Measurements from ENCODE around the gene SMAGP. TPM values are rescaled to one million over a fixed set of nuclear protein-coding genes. Genes with fewer than 3 reads are reported as not detected.

The SMAGP gene
- total and polyA plus RNA-seq, 12 donors, result 2.0 to 7.3 (median 3.7) TPM

DNA sequence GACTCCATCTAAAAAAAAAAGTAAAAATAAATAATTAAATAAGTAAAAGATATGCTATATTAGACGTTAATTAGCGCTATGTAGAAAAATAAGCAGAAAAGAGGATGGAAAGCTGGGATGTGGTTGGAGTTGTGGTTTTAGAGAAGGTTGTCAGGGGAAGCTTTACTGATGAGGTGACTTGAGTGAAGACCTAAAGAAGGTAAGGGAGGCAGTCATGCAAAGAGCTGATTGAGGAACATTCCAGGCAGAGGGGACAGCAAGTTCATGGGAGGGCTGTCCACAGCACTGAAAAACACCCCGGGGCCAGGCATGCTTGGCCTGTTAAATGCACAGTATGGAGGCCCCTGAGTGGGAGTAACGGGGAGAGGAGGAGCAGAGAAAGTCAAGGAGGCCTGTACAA lies 15.7 kb downstream of the SMAGP start:
- H3K27me3 ChIP-seq, result no peaks in the 10 kb centered on the region
- TF ChIP-seq, protein P1, sequence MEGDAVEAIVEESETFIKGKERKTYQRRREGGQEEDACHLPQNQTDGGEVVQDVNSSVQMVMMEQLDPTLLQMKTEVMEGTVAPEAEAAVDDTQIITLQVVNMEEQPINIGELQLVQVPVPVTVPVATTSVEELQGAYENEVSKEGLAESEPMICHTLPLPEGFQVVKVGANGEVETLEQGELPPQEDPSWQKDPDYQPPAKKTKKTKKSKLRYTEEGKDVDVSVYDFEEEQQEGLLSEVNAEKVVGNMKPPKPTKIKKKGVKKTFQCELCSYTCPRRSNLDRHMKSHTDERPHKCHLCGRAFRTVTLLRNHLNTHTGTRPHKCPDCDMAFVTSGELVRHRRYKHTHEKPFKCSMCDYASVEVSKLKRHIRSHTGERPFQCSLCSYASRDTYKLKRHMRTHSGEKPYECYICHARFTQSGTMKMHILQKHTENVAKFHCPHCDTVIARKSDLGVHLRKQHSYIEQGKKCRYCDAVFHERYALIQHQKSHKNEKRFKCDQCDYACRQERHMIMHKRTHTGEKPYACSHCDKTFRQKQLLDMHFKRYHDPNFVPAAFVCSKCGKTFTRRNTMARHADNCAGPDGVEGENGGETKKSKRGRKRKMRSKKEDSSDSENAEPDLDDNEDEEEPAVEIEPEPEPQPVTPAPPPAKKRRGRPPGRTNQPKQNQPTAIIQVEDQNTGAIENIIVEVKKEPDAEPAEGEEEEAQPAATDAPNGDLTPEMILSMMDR (IDR thresholded peaks at IDR 0.05), result no peak
- WGBS, 2 donors, result 86 to 90% methylated on average over 4 of the region's 4 CpGs

DNA sequence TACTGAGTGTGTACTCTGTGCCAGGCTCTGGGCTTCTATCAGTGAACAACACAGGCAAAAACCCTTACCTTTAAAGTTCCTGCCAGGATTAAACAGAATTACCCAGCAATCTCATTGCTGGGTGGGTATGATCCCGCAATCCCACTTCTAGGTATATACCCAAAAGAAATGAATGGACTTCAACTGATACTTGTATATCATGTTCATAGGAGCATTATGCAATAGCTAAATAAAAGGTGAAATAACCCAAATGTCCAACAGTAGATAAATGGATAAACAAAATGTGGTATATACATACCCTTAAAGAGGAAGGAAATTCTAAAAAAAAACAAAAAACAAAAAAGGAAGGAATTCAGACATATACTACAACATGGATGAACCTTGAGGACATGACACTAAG lies 16.9 kb downstream of the SMAGP start:
- Histone ChIP-seq H3K9me3 (no peaks in the 10 kb centered on the region), H3K4me1 (peaks cover 0 to 9% (median 0%) of the 10 kb centered on the region in 9 donors), H3K27me3 (no peaks in the 10 kb centered on the region), H3K4me3 (no peak overlapping the region), H3K27ac (no peak overlapping the region), H3K36me3 (peaks cover 0 to 9% (median 0%) of the 10 kb centered on the region in 9 donors)
- 96 to 97% methylated on average over 1 of the region's 1 CpG for WGBS, 2 donors
- no peak for DNase-seq
- TF ChIP-seq, protein P1 (IDR thresholded peaks at IDR 0.05), result no peak
- intact Hi-C loops (cut with DNase I), result no loop called here
- no peak for ATAC-seq

More for the DNA sequence above, 15.7 kb downstream of the SMAGP start:
- ATAC-seq (no peak), DNase-seq (no peak)
- no peak overlapping the region for H3K4me3 ChIP-seq
- intact Hi-C loops (cut with DNase I), result no loop called here
- H3K27ac ChIP-seq, result no peak overlapping the region
- H3K9me3 ChIP-seq, result no peaks in the 10 kb centered on the region
- H3K36me3 ChIP-seq, result peaks cover 0 to 9% (median 0%) of the 10 kb centered on the region in 9 donors
- H3K4me1 ChIP-seq, result peaks cover 0 to 9% (median 0%) of the 10 kb centered on the region in 9 donors

GRCh38 chr12:51247523-51248206 lies 22.6 kb downstream of the SMAGP start:
- no peaks in the 10 kb centered on the region for H3K27me3 ChIP-seq
- ATAC-seq (peak in 4 of 8 donors; percentile 8 to 34 (median 19)), DNase-seq (no peak)
- no peaks in the 10 kb centered on the region for H3K9me3 ChIP-seq
- H3K27ac ChIP-seq, result peak overlapping the region in 2 of 10 donors; percentile 0 to 86
- peaks cover 0 to 46% (median 17%) of the 10 kb centered on the region in 9 donors for H3K36me3 ChIP-seq
- intact Hi-C loops (cut with DNase I), result loop anchor here in 3 of 10 donors (10.0 kb wide), 1 partner anchor 203 kb away; the partner anchor contains the start of gene LETMD1 (in 3 of the 3)
- WGBS, 2 donors, result 70 to 71% methylated on average over 14 of the region's 14 CpGs
- peaks cover 0 to 52% (median 26%) of the 10 kb centered on the region in 9 donors for H3K4me1 ChIP-seq
- H3K4me3 ChIP-seq, result no peak overlapping the region
- TF ChIP-seq, protein P1 (IDR thresholded peaks at IDR 0.05), result no peak

DNA sequence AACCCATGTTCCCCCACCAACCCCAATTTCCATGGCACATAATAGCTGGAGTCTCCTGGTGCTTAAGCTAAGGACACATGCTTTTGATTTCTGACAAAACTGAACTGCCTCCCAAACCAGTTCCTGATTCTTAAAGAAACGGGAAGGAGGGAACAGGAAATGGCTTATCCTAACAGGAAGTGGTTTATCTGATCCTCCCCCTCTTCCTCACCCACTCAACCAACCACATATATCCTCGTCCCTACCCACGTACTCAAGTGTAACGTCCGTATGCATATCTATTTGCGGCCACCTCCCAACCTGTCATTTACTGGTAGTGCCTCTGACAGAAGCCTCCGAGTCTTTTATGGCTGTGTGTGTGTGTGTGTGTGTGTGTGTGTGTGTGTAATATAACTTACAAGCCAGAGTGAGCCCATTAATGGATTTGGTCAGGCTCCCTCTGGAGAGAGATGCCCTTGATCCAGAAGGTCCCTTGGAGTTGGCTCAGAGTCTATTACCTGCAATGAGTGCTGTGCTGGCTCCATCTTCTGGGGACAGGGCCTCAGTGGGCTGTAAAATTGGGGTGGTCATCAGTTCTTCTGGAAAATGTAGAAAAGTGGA lies 23.9 kb downstream of the SMAGP start:
- TF ChIP-seq, protein P1 (IDR thresholded peaks at IDR 0.05), result peak in 5 of 9 donors; percentile 8 to 33 (median 28)
- WGBS, 2 donors, result 25 to 26% methylated on average over 7 of the region's 7 CpGs
- Histone ChIP-seq H3K9me3 (no peaks in the 10 kb centered on the region), H3K27ac (peak overlapping the region in 4 of 10 donors; percentile 36 to 86 (median 69)), H3K27me3 (no peaks in the 10 kb centered on the region), H3K4me1 (peaks cover 0 to 65% (median 27%) of the 10 kb centered on the region in 9 donors), H3K36me3 (peaks cover 0 to 59% (median 30%) of the 10 kb centered on the region in 9 donors), H3K4me3 (no peak overlapping the region)
- intact Hi-C loops (cut with DNase I), result loop anchor here in 4 of 10 donors (1.0 to 10.0 kb wide), 2 partner anchors 24 to 202 kb away; partner anchors contain the start of genes LETMD1 (in 3 of the 4) and SMAGP (in 1 of the 4)
- ATAC-seq (peak; percentile 54 to 78 (median 65)), DNase-seq (peak in 1 of 2 donors; percentile 29)

Data from heart right ventricle (tissue), 16 donors.